Astrocyte of the cerebellum (primary cell): ENCODE data around the gene CFAP45.

ENCODE experiments used
- DNase-seq: peaks from one replicate; pipeline ENCODE4 v3.0.0-alpha.2; 2011; ENCODE audit warnings: low read depth
- H3K4me3 ChIP-seq: 2 replicates; pipeline ENCODE4 v1.5.1; 2011; ENCODE audit warnings: mild to moderate bottlenecking, low read depth, low read length, moderate library complexity
- CTCF ChIP-seq: IDR thresholded peaks from 2 replicates; pipeline ENCODE4 v1.5.1; 2012; ENCODE audit warnings: low read length, low read depth, moderate library complexity, mild to moderate bottlenecking; ENCODE audit errors: missing control alignments
- in situ Hi-C: cut with HindIII; loops from 2 replicates; pipeline ENCODE4 v1.10.0; 2017; ENCODE audit warnings: low sequenced_read_pairs

The CFAP45 gene

GRCh38 chr1:159849626-159850366 lies 50.2 kb downstream of the CFAP45 start:
- no peak for TF ChIP-seq CTCF
- DNase-seq, result no peak
- H3K4me3 ChIP-seq, result no peak overlapping the region
- in situ Hi-C loops, result no loop called here

- no peak for DNase-seq
- TF ChIP-seq CTCF, result no peak
- in situ Hi-C loops, result no loop called here
These were observed 51.6 kb downstream of the CFAP45 start for GRCh38 chr1:159848326-159848725.

GRCh38 chr1:159847231-159847630 lies 52.7 kb downstream of the CFAP45 start:
- H3K4me3 ChIP-seq, result no peak overlapping the region
- in situ Hi-C loops, result no loop called here
- DNase-seq, result no peak
- no peak for TF ChIP-seq CTCF

More at GRCh38 chr1:159848326-159848725, 51.6 kb downstream of the CFAP45 start:
- H3K4me3 ChIP-seq, result no peak overlapping the region

GRCh38 chr1:159845751-159846629 lies 54.0 kb downstream of the CFAP45 start:
- DNase-seq, result no peak
- in situ Hi-C loops, result no loop called here
- TF ChIP-seq CTCF, result no peak
- no peak overlapping the region for H3K4me3 ChIP-seq

- H3K4me3 ChIP-seq, result no peak overlapping the region
- in situ Hi-C loops, result no loop called here
- no peak for TF ChIP-seq CTCF
- no peak for DNase-seq
These were observed 56.5 kb downstream of the CFAP45 start for GRCh38 chr1:159843459-159843858.

GRCh38 chr1:159841749-159842148 lies 58.2 kb downstream of the CFAP45 start:
- in situ Hi-C loops, result no loop called here
- no peak for DNase-seq
- no peak overlapping the region for H3K4me3 ChIP-seq

More at GRCh38 chr1:159841749-159842148, 58.2 kb downstream of the CFAP45 start:
- no peak for TF ChIP-seq CTCF
